CD4-positive, alpha-beta T cell (primary cell): ENCODE data around the gene PLTP. TPM values are rescaled to one million over a fixed set of nuclear protein-coding genes. Genes with fewer than 3 reads are reported as not detected.

Experiments
- ATAC-seq: fragments of 200-7000 bp; cut with Tn5 transposase; one replicate; pipeline ENCODE4 v1.10.0; 2022; ENCODE audit warnings: mild to moderate bottlenecking; ENCODE audit not compliant: poor library complexity
- CTCF ChIA-PET: fragments of 350-600 bp; sonication (Branson Sonifier 250); formaldehyde crosslinking; loops from one replicate; lab custom pipeline; 2021; ENCODE audit warnings: antibody characterized with exemption, inconsistent platforms; lab: Charles Lee
- POLR2A ChIA-PET: fragments of 350-600 bp; sonication (Branson Sonifier 250); formaldehyde crosslinking; loops from one replicate; lab custom pipeline; 2021; ENCODE audit warnings: antibody characterized with exemption, inconsistent platforms; lab: Charles Lee
- DNase-seq, 14 experiments: peaks; one replicate each; pipeline ENCODE4 v3.0.0-alpha.2; 2013 to 2020; ENCODE audit warnings: mixed read lengths in 2 of 14
- H3K27ac ChIP-seq, 2 donors: one replicate each; pipeline versions ENCODE4 v1.5.1 to v1.7.0; 2013; ENCODE audit warnings: low read length in 2 of 2, low read depth in 1 of 2, mild to moderate bottlenecking in 1 of 2
- H3K27me3 ChIP-seq, 2 experiments: 1 replicate in 1 of 2; 2 replicates in 1 of 2; pipeline versions ENCODE4 v1.6.1 to v1.7.0; 2013; ENCODE audit warnings: low read length in 2 of 2, control low read depth in 1 of 2, mild to moderate bottlenecking in 1 of 2, moderate library complexity in 1 of 2; ENCODE audit not compliant: insufficient read depth in 2 of 2, control insufficient read depth in 1 of 2
- H3K36me3 ChIP-seq: one replicate; pipeline ENCODE4 v1.6.1; 2013; ENCODE audit warnings: low read length, control low read depth; ENCODE audit not compliant: insufficient read depth
- H3K4me1 ChIP-seq: one replicate; pipeline ENCODE4 v1.6.1; 2013; ENCODE audit warnings: low read length, control low read depth; ENCODE audit not compliant: insufficient read depth
- H3K4me3 ChIP-seq: one replicate; pipeline ENCODE4 v1.5.1; 2013; ENCODE audit warnings: mild to moderate bottlenecking, low read length, moderate library complexity
- H3K9me3 ChIP-seq, 2 experiments: 1 replicate in 1 of 2; 2 replicates in 1 of 2; pipeline versions ENCODE4 v1.6.1 to v1.7.0; 2013; ENCODE audit warnings: low read length in 2 of 2, mild to moderate bottlenecking in 2 of 2, control low read depth in 1 of 2, moderate library complexity in 1 of 2; ENCODE audit not compliant: control insufficient read depth in 1 of 2, insufficient read depth in 1 of 2
- H3K27ac Mint-ChIP-seq: one replicate; pipeline ENCODE4 v1.8.0; 2020; ENCODE audit warnings: mixed read lengths
- H3K27me3 Mint-ChIP-seq: one replicate; pipeline ENCODE4 v1.8.0; 2021; ENCODE audit warnings: mixed read lengths
- H3K36me3 Mint-ChIP-seq: one replicate; pipeline ENCODE4 v1.8.0; 2021; ENCODE audit warnings: low read depth, mixed read lengths
- H3K4me1 Mint-ChIP-seq: one replicate; pipeline ENCODE4 v1.8.0; 2021; ENCODE audit warnings: low read depth, mixed read lengths
- H3K4me3 Mint-ChIP-seq: one replicate; pipeline ENCODE4 v1.8.0; 2020; ENCODE audit warnings: mild to moderate bottlenecking, mixed read lengths
- H3K9me3 Mint-ChIP-seq: one replicate; pipeline ENCODE4 v1.8.0; 2020; ENCODE audit warnings: mixed read lengths
- CTCF ChIP-seq: fragments of 200-600 bp; IDR thresholded peaks from one replicate; pipeline ENCODE4 v1.8.0; 2022; ENCODE audit warnings: antibody characterized with exemption, mild to moderate bottlenecking
- intact Hi-C, 2 experiments: fragments of 100-400 bp; cut with DNase I in 1 of 2; cut with micrococcal nuclease in 1 of 2; formaldehyde crosslinking; loops; one replicate each; pipeline versions ENCODE4 v1.15.1 to v1.9.0; 2023 to 2025; cut with DNase I, micrococcal nuclease
- total RNA-seq, 174 experiments: library from RNA in 2 of 174; stranded (reverse) in 2 of 174; gene quantifications; one replicate each; pipeline ENCODE4 v1.2.3 and lab custom pipeline; 2021 to 2026

Gene PLTP
- total RNA-seq, 2 experiments from 2014 or later, result not detected

GRCh38 chr20:45948742-45949541 lies 37.0 kb upstream of the PLTP start:
- POLR2A ChIA-PET, result interaction anchor here (1.0 to 10.5 kb wide), 5 partner anchors 9 to 59 kb away, joined by 3 to 120 read pairs (median 5); partner anchors contain the start of genes CTSA, NEURL2 and PCIF1
- Mint-ChIP-seq H3K4me3 (no peak overlapping the region), H3K27ac (peak overlapping the region; percentile 54), H3K4me1 (peaks cover 4% of the 10 kb centered on the region), H3K9me3 (no peaks in the 10 kb centered on the region), H3K27me3 (no peaks in the 10 kb centered on the region), H3K36me3 (peaks cover 82% of the 10 kb centered on the region)
- CTCF ChIA-PET, result no interaction called here
- Histone ChIP-seq H3K36me3 (peaks cover 99% of the 10 kb centered on the region), H3K27ac (no peak overlapping the region), H3K4me1 (peaks cover 31% of the 10 kb centered on the region), H3K27me3 (no peaks in the 10 kb centered on the region), H3K9me3 (no peaks in the 10 kb centered on the region), H3K4me3 (no peak overlapping the region)
- intact Hi-C loops, result no loop called here
- no peak for ATAC-seq
- no peak for TF ChIP-seq CTCF
- DNase-seq, result peak in 1 of 14 experiments; percentile 22

GRCh38 chr20:45948261-45948733 lies 36.3 kb upstream of the PLTP start:
- CTCF ChIA-PET, result no interaction called here
- DNase-seq (peak in 1 of 14 experiments; percentile 24), ATAC-seq (no peak)
- Mint-ChIP-seq H3K36me3 (peaks cover 85% of the 10 kb centered on the region), H3K4me1 (peaks cover 4% of the 10 kb centered on the region), H3K9me3 (no peaks in the 10 kb centered on the region), H3K4me3 (no peak overlapping the region), H3K27me3 (no peaks in the 10 kb centered on the region), H3K27ac (no peak overlapping the region)
- Histone ChIP-seq H3K4me3 (no peak overlapping the region), H3K4me1 (peaks cover 31% of the 10 kb centered on the region), H3K9me3 (no peaks in the 10 kb centered on the region), H3K27ac (no peak overlapping the region), H3K27me3 (no peaks in the 10 kb centered on the region), H3K36me3 (peaks cover 99% of the 10 kb centered on the region)
- intact Hi-C loops, result no loop called here
- no peak for TF ChIP-seq CTCF
- POLR2A ChIA-PET, result interaction anchor here (1.0 to 10.5 kb wide), 4 partner anchors 8 to 58 kb away, joined by 3 to 120 read pairs (median 7); partner anchors contain the start of genes CTSA, NEURL2 and PCIF1

- no peak for ATAC-seq
- H3K9me3 ChIP-seq, result no peaks in the 10 kb centered on the region
- Mint-ChIP-seq H3K4me3 (no peak overlapping the region), H3K4me1 (peaks cover 4% of the 10 kb centered on the region), H3K36me3 (peaks cover 85% of the 10 kb centered on the region), H3K27me3 (no peaks in the 10 kb centered on the region), H3K9me3 (no peaks in the 10 kb centered on the region), H3K27ac (no peak overlapping the region)
- POLR2A ChIA-PET, result interaction anchor here (1.5 to 10.5 kb wide), 2 partner anchors 11 to 65 kb away, joined by 3 to 120 read pairs; partner anchors contain the start of gene PCIF1
- DNase-seq, result peak in 1 of 14 experiments; percentile 11
- peaks cover 31% of the 10 kb centered on the region for H3K4me1 ChIP-seq
- H3K4me3 ChIP-seq, result no peak overlapping the region
- CTCF ChIA-PET, result no interaction called here
- H3K27ac ChIP-seq, result no peak overlapping the region
- peaks cover 99% of the 10 kb centered on the region for H3K36me3 ChIP-seq
- TF ChIP-seq CTCF, result no peak
- intact Hi-C loops, result no loop called here
- H3K27me3 ChIP-seq, result no peaks in the 10 kb centered on the region
Measured at GRCh38 chr20:45947110-45947866, 35.3 kb upstream of the PLTP start.
